Keratinocyte (primary cell): ENCODE measurements around the gene AP3D1.

Experiments used
- CTCF ChIP-seq, 3 experiments: IDR thresholded peaks in 1 of 3; conservative IDR thresholded peaks in 1 of 3; optimal IDR thresholded peaks in 1 of 3; 2 replicates in 2 of 3; 3 replicates in 1 of 3; pipeline versions ENCODE3 to v1.5.1; 2011; ENCODE audit warnings: low read length in 3 of 3, mild to moderate bottlenecking in 3 of 3, moderate library complexity in 2 of 3, control low read depth in 1 of 3, inconsistent platforms in 1 of 3; ENCODE audit not compliant: insufficient read depth in 2 of 3; ENCODE audit errors: extremely low read depth in 1 of 3
- EZH2 ChIP-seq: IDR thresholded peaks from one replicate; pipeline ENCODE4 v1.6.1; 2012; ENCODE audit warnings: inconsistent platforms, mild to moderate bottlenecking, low read length, moderate library complexity

GRCh38 chr19:2096034-2096479 lies 55.3 kb downstream of the AP3D1 start, which contains the start of gene MOB3A:
- TF ChIP-seq CTCF (optimal IDR thresholded peaks at IDR 0.05 in 1 of 3, IDR thresholded peaks at IDR 0.05 in 1 of 3, conservative IDR thresholded peaks at IDR 0.05 in 1 of 3; ENCODE audit: extremely low read depth in 1 of 3, insufficient read depth in 2 of 3, low read length in 3 of 3) (peak; percentile 20 to 62 (median 52)), EZH2 (no peak)
